ENCODE data around the gene MZT2B.
"Not testable (repeated sequence)": the region's sequence is repeated elsewhere in the genome, so short reads cannot be mapped to it uniquely, and the experiment has no call there.

MZT2B gene

DNA sequence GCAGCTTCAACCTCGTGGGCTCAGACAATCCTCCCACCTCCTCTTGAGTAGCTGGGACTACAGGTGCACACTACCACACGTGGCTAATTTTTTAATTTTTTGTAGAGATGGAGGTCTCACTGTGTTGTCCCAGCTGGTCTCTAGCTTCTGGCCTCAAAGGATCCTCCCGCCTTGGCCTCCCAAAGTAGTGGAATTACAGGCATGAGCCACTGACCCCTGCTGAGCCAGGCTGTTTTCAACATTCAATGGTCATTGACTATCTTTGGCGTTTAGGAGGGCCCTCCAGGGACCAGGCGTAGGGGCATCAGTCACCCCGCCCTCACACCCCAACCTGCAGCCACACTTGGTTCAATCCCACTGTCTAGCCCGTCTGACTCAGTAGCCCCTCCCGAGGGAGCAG lies 5.2 kb downstream of the MZT2B start:
- TF ChIP-seq MYC (IDR thresholded peaks at IDR 0.05; ENCODE audit: low read depth, low read length) = no peak
- TF ChIP-seq, protein P1, sequence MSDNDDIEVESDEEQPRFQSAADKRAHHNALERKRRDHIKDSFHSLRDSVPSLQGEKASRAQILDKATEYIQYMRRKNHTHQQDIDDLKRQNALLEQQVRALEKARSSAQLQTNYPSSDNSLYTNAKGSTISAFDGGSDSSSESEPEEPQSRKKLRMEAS (IDR thresholded peaks at IDR 0.05; ENCODE audit: low read depth, low read length) = no peak
- TF ChIP-seq, protein P2, sequence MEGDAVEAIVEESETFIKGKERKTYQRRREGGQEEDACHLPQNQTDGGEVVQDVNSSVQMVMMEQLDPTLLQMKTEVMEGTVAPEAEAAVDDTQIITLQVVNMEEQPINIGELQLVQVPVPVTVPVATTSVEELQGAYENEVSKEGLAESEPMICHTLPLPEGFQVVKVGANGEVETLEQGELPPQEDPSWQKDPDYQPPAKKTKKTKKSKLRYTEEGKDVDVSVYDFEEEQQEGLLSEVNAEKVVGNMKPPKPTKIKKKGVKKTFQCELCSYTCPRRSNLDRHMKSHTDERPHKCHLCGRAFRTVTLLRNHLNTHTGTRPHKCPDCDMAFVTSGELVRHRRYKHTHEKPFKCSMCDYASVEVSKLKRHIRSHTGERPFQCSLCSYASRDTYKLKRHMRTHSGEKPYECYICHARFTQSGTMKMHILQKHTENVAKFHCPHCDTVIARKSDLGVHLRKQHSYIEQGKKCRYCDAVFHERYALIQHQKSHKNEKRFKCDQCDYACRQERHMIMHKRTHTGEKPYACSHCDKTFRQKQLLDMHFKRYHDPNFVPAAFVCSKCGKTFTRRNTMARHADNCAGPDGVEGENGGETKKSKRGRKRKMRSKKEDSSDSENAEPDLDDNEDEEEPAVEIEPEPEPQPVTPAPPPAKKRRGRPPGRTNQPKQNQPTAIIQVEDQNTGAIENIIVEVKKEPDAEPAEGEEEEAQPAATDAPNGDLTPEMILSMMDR (IDR thresholded peaks at IDR 0.05; ENCODE audit: low read depth, low read length) = no peak
- TF ChIP-seq POLR2A (IDR thresholded peaks at IDR 0.05; ENCODE audit: extremely low read depth, insufficient read length) = no peak
- DNase-seq (ENCODE audit: low read depth) = peak; percentile 31
- H3K4me3 ChIP-seq (ENCODE audit: low read depth, low read length) = no peak overlapping the region

DNA sequence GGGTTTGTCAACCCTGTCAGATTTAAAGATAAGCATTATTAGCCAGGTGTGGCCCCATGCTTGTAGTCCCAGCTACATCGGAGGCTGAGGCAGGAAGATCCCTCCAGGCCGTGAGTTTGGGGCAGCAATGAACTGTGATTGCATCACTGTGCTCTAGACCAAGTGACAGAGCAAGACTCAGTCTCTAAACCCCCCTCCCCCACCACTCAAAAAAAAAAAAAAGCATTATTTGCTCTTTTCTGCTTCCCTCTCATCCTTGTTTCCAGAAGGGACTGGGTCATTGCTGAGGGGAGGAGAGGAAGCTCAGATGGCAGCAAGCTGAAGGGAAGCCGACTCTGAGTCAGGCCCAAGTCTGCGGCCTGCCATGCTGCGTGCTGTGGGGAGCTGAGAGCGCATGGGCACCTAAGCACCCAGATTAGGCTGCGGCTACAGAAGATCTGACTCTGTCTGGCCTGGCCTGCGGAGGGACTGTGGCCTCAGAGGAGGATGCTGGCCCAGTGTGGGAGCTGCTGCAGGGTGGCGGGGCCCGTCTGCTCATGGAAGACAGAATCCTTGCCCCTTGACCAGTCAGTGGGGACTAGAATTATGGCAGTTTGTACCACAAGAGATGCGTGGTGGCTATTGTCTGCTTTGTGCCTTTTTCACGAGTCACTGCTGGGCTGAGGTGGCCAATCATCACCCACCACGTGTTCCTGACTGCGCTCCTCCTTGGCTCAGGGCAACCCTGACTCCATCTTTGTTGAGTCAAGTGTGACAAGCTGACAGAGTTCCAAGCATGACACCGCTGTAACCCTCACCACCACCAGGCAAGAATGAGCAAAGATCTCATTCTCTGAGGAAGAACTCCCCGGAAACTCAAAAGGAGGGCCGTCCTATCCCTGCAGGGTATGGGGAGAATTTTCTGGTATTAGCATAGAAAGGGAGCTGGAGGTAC lies 6.1 kb downstream of the MZT2B start:
- not testable (repeated sequence) for DNase-seq (ENCODE audit: low read depth)

DNA sequence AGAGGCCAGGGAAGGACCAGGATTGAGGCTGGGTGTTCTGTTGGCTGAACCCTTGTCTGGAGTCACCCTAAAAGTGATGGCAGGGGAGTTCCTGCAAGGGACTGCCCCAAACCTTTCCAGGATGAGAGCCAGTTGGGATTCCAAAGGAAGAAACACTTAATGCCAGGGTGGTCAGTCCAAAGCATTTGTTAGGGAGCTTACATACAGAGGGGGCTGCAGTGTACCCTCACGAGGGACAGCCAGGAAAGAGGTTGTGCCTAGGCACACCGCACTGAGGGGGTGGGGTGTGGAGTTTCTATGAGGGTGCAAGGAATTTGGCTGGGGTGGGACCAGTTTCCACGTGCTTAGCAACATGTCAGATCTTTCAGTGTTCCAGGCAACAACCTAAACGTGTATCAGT lies 6.9 kb downstream of the MZT2B start:
- DNase-seq (ENCODE audit: low read depth) = not testable (repeated sequence)

More for the DNA sequence above, 6.1 kb downstream of the MZT2B start:
- H3K4me3 ChIP-seq (ENCODE audit: low read depth, low read length) = not testable (repeated sequence)

DNA sequence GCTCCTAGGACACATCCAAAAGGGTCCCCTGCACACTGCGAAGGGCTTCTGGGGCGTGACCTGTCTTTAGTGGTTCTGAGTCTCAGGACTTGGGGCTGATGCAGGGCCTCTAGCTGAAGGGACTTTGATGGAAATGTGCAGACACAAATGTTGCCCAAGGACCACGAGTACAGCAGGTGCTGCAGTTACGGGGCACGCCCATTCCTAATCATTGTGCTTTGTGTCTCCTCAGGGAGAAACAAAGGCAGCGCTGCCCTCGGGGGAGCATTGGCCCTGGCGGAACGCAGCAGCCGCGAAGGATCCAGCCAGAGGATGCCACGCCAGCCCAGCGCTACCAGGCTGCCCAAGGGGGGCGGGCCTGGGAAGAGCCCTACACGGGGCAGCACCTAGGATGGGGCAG lies 8.2 kb downstream of the MZT2B start:
- DNase-seq (ENCODE audit: low read depth) = no peak
- TF ChIP-seq POLR2A (IDR thresholded peaks at IDR 0.05; ENCODE audit: extremely low read depth, insufficient read length) (no peak), MYC (IDR thresholded peaks at IDR 0.05; ENCODE audit: low read depth, low read length) (no peak)
- H3K4me3 ChIP-seq (ENCODE audit: low read depth, low read length) = no peak overlapping the region

More for the DNA sequence above, 6.9 kb downstream of the MZT2B start:
- H3K4me3 ChIP-seq (ENCODE audit: low read depth, low read length) = not testable (repeated sequence)

DNA sequence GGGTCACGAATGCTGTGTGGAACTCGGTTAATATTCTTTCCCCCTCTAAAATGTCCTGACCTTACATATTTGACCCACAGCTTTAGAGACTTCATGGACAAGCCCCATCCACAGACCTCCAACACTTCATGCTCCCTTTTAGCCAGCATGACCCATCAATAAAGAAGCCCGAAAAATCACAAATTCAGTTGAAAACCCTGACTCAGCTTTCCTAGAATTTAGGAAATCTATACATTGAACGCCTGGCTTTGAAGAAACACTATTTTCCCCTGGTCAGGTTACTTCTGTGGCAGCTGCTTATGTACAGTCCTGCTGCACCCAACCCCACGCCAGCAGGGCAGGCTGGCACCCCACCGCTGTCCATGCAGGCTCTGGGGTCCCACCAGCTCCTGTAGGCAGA lies 9.3 kb downstream of the MZT2B start:
- not testable (repeated sequence) for DNase-seq (ENCODE audit: low read depth); H3K4me3 ChIP-seq (ENCODE audit: low read depth, low read length)

DNA sequence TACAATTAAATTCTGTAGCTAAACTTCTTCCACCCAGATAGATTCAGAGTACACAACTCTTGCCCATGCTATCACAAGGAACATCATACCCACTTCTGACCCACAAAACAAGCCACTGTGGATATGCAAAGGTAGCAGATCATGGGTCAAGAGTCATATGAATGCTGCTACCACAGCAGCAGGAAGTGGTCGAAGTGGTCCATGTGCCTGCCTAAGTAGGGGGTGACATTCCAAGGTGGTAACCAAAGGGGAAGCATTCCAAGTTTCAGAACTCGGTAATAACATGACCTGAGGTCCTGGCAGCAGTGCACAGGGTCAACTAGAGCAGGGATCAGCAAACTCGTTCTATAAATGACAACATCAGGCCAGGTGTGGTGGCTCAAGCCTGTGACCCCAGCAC lies 10.4 kb downstream of the MZT2B start:
- H3K4me3 ChIP-seq (ENCODE audit: low read depth, low read length); DNase-seq (ENCODE audit: low read depth): not testable (repeated sequence)

DNA sequence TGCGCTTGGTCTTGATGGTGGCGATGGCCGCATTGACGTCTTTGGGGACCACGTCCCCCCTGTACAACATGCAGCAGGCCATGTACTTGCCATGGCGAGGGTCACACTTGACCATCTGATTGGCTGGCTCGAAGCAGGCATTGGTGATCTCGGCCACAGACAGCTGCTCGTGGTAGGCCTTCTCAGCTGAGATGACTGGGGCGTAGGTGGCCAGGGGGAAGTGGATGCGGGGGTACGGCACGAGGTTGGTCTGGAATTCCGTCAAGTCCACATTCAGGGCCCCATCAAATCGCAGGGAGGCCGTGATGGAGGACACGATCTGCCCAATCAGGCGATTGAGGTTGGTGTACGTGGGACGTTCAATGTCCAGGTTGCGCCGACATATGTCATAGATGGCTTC lies 11.8 kb downstream of the MZT2B start:
- not testable (repeated sequence) for DNase-seq (ENCODE audit: low read depth); H3K4me3 ChIP-seq (ENCODE audit: low read depth, low read length)

DNA sequence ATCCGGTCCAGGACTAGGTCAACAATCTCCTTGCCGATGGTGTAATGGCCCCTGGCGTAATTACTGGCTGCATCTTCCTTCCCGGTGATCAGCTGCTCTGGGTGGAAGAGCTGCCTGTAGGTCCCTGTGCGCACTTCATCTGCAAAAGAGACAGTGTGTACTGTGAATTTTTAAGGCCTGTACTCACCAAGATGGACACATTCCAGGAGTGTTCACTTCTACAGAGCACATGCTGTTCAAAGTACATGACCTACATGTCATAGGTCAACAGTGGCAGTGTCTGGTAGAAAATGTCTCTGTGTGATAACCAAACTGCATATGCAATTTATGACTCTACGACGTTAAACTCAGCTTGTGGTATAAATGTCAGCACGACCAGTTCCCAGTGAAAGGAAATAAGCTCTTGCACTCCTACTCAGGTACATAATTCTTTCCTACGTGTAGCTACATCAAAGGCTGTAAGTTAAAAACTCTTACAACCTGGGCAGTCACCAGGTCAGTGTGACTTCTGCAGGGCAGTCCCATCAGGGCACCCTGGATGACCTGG lies 13.1 kb downstream of the MZT2B start:
- H3K4me3 ChIP-seq (ENCODE audit: low read depth, low read length); DNase-seq (ENCODE audit: low read depth): not testable (repeated sequence)

DNA sequence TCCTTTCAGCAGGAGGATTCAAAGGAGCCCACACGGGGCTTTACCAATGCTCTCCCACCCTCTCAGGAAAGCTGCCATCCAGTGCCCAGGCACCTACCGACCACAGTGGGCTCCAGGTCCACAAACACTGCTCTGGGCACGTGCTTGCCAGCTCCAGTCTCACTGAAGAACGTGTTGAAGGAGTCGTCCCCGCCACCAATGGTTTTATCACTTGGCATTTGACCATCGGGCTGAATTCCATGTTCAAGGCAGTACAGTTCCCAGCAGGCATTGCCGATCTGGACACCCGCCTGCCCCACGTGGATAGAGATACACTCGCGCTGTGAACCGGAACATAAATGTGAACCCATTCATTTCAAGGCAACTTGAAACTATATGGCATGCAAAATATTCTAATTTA lies 14.0 kb downstream of the MZT2B start:
- DNase-seq (ENCODE audit: low read depth); H3K4me3 ChIP-seq (ENCODE audit: low read depth, low read length): not testable (repeated sequence)

DNA sequence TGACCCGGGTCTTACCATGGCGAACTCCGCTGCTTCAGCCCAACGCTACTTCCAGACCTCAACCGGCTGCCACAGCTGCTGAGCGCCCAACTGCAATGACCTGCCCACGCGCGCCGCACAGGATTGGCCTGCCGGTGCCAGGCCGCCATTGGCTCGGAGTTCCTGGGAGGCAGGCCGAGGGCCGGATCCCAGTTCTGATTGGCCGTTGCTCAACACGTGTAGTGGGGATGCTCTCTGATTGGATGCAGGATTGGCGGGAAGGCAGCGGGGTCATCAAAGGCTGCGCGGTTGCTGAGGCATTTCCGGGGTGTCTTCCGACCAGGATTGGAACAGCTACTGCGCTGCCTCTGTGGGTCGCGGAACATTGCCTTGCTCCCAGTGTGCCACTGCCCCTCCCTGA lies 16.3 kb downstream of the MZT2B start, which contains the start of gene TUBA3E:
TUBA3E (minus strand) TSS at position 97 of the 400 bp plus-strand sequence; CDS start at position 18, 79 bp downstream.
- TF ChIP-seq, protein P2 (IDR thresholded peaks at IDR 0.05; ENCODE audit: low read depth, low read length) = no peak
- H3K4me3 ChIP-seq (ENCODE audit: low read depth, low read length) = no peak within 1 kb of the TSS
- DNase-seq (ENCODE audit: low read depth) = no peak

DNA sequence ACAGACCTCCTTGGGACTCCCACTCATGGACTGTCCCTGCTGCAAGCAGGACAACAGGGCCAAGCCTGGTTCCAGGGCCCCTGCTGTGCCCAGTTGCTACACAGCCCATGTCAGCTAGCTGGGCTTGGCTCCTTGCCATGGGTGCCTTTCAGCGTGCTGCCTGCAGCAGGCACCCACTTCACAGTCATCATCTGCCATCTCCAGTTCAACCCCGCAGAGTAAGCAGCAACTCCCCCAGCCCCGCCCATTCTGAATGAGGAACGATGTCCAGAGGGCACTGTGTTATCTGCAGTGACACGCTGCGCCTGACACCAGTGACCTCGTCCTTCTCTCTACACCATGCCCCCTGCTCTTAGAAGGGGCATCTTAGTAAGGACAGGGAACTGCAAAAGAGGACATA lies 20.5 kb downstream of the MZT2B start:
- DNase-seq (ENCODE audit: low read depth) = peak; percentile 66
- H3K4me3 ChIP-seq (ENCODE audit: low read depth, low read length) = not testable (repeated sequence)

DNA sequence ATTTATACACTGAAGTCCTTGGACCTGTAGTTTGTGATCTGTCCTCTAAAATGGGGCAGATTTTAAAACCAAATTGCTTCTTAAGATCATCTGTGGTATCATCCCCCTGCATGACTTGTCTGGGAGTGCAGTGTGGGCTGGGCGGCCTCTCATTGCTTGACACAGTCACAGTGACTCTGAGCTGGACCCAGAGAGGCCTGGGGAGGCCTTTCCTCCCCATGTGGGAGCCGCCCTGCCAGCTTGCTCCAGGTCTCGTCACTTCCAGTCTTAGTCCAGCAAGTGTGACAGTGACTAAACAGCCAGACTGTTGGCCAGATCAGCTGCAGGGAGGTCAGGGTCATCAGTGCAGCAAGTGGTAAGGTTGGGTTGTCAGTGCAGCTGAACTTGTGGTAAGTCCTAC lies 21.1 kb downstream of the MZT2B start:
- DNase-seq (ENCODE audit: low read depth); H3K4me3 ChIP-seq (ENCODE audit: low read depth, low read length): not testable (repeated sequence)

DNA sequence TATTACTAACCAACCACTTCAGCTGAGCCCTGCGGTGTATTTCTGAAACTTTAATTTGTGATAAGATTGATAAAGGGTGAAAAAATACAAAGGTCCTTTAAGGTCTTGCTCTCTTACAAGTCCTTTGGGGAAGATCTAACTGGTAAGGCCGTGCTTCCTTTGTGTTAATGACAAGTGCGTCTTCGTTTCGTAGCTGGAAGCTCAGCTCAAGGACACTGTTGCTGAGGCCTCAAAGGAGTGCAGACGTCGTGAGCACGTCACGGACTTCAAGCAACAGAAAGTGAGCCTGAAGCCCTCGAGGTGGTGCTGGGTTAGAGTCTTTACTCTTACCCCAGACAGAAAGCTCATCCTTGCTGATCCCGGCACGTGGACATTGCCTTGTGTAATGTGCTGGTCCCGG lies 25.0 kb downstream of the MZT2B start:
- H3K4me3 ChIP-seq (ENCODE audit: low read depth, low read length); DNase-seq (ENCODE audit: low read depth): not testable (repeated sequence)

DNA sequence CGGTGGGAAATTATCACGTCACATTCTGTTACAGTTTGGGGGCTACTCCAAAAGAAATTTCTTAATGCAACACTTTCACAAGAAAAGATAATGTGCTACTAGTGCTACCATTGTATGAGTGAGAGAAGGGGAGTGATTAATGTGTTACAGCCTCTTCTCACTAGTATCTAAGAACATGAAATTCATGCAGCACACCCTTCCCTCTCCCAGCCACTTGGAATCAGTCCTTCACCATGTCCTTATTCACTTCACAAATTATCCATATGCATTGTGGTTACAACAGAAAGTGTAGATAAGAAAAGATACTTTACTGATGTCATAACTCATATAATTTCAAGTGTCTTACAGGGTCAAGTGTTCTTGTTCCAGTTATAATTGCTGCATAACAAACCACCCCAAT lies 37.1 kb downstream of the MZT2B start:
- DNase-seq (ENCODE audit: low read depth); H3K4me3 ChIP-seq (ENCODE audit: low read depth, low read length): not testable (repeated sequence)

DNA sequence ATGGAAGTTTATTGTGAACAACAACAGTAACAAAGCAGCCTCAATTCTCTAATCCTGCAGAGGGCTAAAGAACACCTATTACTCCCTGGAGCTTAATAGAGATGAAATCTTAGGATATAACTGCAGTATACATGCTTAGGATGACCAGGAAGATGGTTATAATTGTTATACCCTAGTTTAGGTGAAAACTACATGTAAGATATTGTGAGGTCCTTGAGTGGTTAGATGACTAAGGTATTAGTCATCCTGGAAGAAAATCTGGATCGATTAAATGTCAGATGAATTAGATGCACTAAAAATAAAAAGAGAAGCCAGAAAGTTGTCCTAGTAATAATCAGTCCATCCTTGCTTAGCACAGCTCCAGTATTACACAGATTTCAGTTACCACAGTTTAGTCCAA lies 38.4 kb downstream of the MZT2B start:
- not testable (repeated sequence) for H3K4me3 ChIP-seq (ENCODE audit: low read depth, low read length); DNase-seq (ENCODE audit: low read depth)

DNA sequence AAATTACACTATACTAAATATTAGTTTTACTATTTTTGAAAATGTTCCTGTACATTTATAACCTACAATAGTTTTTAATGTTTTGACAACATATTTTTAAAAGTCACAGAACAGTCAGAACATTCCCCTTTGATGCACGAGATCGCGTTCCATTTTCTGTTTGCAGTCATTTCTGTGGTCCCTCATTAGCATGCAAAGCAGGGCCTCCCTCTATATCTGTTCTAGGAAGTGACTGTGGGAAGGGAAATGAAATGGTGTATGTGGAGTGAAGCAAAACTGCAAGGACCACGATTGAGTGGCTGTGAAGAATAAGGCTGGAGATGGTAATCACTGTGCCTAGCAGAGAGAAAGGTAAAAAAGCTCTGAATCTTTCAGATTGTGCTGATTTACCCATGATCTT lies 40.5 kb downstream of the MZT2B start:
- DNase-seq (ENCODE audit: low read depth); H3K4me3 ChIP-seq (ENCODE audit: low read depth, low read length): not testable (repeated sequence)

All from NB4 (cell line).